DND-41 (cell line): Measurements from ENCODE around the gene TMEM38A.

Experiments
- CTCF ChIP-seq: IDR thresholded peaks from 2 replicates; pipeline ENCODE4 v1.5.1; 2012; ENCODE audit warnings: borderline replicate concordance, low read length, moderate library complexity, mild to moderate bottlenecking; ENCODE audit not compliant: poor library complexity, severe bottlenecking; ENCODE audit errors: extremely low read depth
- EZH2 ChIP-seq: IDR thresholded peaks from 3 replicates; pipeline ENCODE4 v1.6.1; 2012; ENCODE audit warnings: borderline replicate concordance, low read depth, mild to moderate bottlenecking, moderate library complexity, low read length, inconsistent platforms; ENCODE audit not compliant: severe bottlenecking

- no peak for TF ChIP-seq CTCF
- TF ChIP-seq EZH2, result no peak
Measured at GRCh38 chr19:16654627-16655026, 6.3 kb upstream of the TMEM38A start.
